WTC11 (cell line): ENCODE measurements around the gene IRGM. TPM values are rescaled to one million over a fixed set of nuclear protein-coding genes. Genes with fewer than 3 reads are reported as not detected.

Experiments
- ATAC-seq: fragments of 200-7000 bp; cut with Tn5 transposase; 2 replicates; pipeline ENCODE4 v1.10.0; 2021; ENCODE audit warnings: mild to moderate bottlenecking, moderate library complexity
- CTCF ChIA-PET: fragments of 300-600 bp; sonication (Branson Sonifier 250); formaldehyde crosslinking; loops from one replicate; lab custom pipeline; 2021; ENCODE audit warnings: antibody characterized with exemption; lab: Charles Lee
- POLR2A ChIA-PET: fragments of 350-600 bp; sonication (Branson Sonifier 250); formaldehyde crosslinking; loops from one replicate; lab custom pipeline; 2021; ENCODE audit warnings: antibody characterized with exemption; lab: Charles Lee
- DNase-seq: peaks from one replicate; pipeline ENCODE4 v3.0.0; 2021; ENCODE audit warnings: low spot score
- H3K27ac Mint-ChIP-seq: 2 replicates; pipeline ENCODE4 v1.8.0; 2021; ENCODE audit warnings: mixed read lengths
- H3K27me3 Mint-ChIP-seq: 2 replicates; pipeline ENCODE4 v1.8.0; 2021; ENCODE audit warnings: low read depth, mild to moderate bottlenecking, moderate library complexity, mixed read lengths
- H3K36me3 Mint-ChIP-seq: 2 replicates; pipeline ENCODE4 v1.8.0; 2021; ENCODE audit warnings: mixed read lengths
- H3K4me1 Mint-ChIP-seq: 2 replicates; pipeline ENCODE4 v1.8.0; 2022; ENCODE audit warnings: mixed read lengths
- H3K4me3 Mint-ChIP-seq: 2 replicates; pipeline ENCODE4 v1.8.0; 2021; ENCODE audit warnings: mild to moderate bottlenecking, moderate library complexity, mixed read lengths
- H3K9me3 Mint-ChIP-seq: 2 replicates; pipeline ENCODE4 v1.8.0; 2021; ENCODE audit warnings: mixed read lengths
- ATF1 ChIP-seq: sonication (generic); formaldehyde crosslinking; IDR thresholded peaks from 2 replicates; pipeline ENCODE4 v1.8.1; 2023; ENCODE audit warnings: mild to moderate bottlenecking, moderate library complexity, missing genetic modification reagents
- CREM ChIP-seq: sonication (generic); formaldehyde crosslinking; IDR thresholded peaks from 2 replicates; pipeline ENCODE4 v1.8.1; 2022; ENCODE audit warnings: mild to moderate bottlenecking, missing genetic modification reagents, moderate library complexity
- ELF4 ChIP-seq: sonication (generic); formaldehyde crosslinking; IDR thresholded peaks from 2 replicates; pipeline ENCODE4 v1.8.1; 2022; ENCODE audit warnings: low read depth, mild to moderate bottlenecking, moderate library complexity, missing genetic modification reagents
- FOXK1 ChIP-seq: sonication (generic); formaldehyde crosslinking; IDR thresholded peaks from 2 replicates; pipeline ENCODE4 v1.8.0; 2022; ENCODE audit warnings: mild to moderate bottlenecking, moderate library complexity, missing genetic modification reagents
- FOXP1 ChIP-seq: sonication (generic); formaldehyde crosslinking; IDR thresholded peaks from 2 replicates; pipeline ENCODE4 v1.8.0; 2022; ENCODE audit warnings: missing genetic modification reagents, mild to moderate bottlenecking, moderate library complexity, borderline replicate concordance
- FOXP4 ChIP-seq: sonication (generic); formaldehyde crosslinking; IDR thresholded peaks from 2 replicates; pipeline ENCODE4 v1.8.0; 2022; ENCODE audit warnings: mild to moderate bottlenecking, missing genetic modification reagents
- GRHL2 ChIP-seq: fragments of 250-450 bp; sonication (Bioruptor Pico); IDR thresholded peaks from 2 replicates; pipeline ENCODE4 v1.8.0; 2022; ENCODE audit warnings: mild to moderate bottlenecking, moderate library complexity; ENCODE audit not compliant: insufficient replicate concordance, severe bottlenecking
- JUN ChIP-seq: sonication (generic); formaldehyde crosslinking; IDR thresholded peaks from 2 replicates; pipeline ENCODE4 v1.8.0; 2023; ENCODE audit warnings: mild to moderate bottlenecking, missing genetic modification reagents
- KAT7 ChIP-seq: sonication (generic); formaldehyde crosslinking; IDR thresholded peaks from 2 replicates; pipeline ENCODE4 v1.8.1; 2023; ENCODE audit warnings: missing genetic modification reagents, mild to moderate bottlenecking, borderline replicate concordance
- MXD4 ChIP-seq: fragments of 250-450 bp; sonication (Bioruptor Pico); IDR thresholded peaks from 2 replicates; pipeline ENCODE4 v1.8.0; 2021; ENCODE audit warnings: mild to moderate bottlenecking, moderate library complexity, borderline replicate concordance
- NFE2L1 ChIP-seq: sonication (generic); formaldehyde crosslinking; IDR thresholded peaks from 2 replicates; pipeline ENCODE4 v1.8.1; 2023; ENCODE audit warnings: missing genetic modification reagents
- NFYB ChIP-seq: sonication (generic); formaldehyde crosslinking; conservative IDR thresholded peaks from 2 replicates; pipeline ENCODE4 v1.8.0; 2022; ENCODE audit warnings: low read depth, missing genetic modification reagents
- NR1H2 ChIP-seq: sonication (generic); formaldehyde crosslinking; IDR thresholded peaks from 2 replicates; pipeline ENCODE4 v1.9.0; 2021; ENCODE audit warnings: mild to moderate bottlenecking, moderate library complexity, missing genetic modification reagents
- RORB ChIP-seq: fragments of 250-450 bp; sonication (Bioruptor Pico); IDR thresholded peaks from 2 replicates; pipeline ENCODE4 v1.9.0; 2021; ENCODE audit warnings: mild to moderate bottlenecking
- TEAD1 ChIP-seq: sonication (generic); formaldehyde crosslinking; IDR thresholded peaks from 2 replicates; pipeline ENCODE4 v1.8.0; 2022; ENCODE audit warnings: mild to moderate bottlenecking, missing genetic modification reagents
- ZNF232 ChIP-seq: sonication (generic); formaldehyde crosslinking; IDR thresholded peaks from 2 replicates; pipeline ENCODE4 v1.8.0; 2022; ENCODE audit warnings: mild to moderate bottlenecking, missing genetic modification reagents
- ZNF396 ChIP-seq: fragments of 250-450 bp; sonication (Bioruptor Pico); IDR thresholded peaks from 2 replicates; pipeline ENCODE4 v1.8.0; 2021; ENCODE audit warnings: mild to moderate bottlenecking, moderate library complexity, borderline replicate concordance
- ZNF425 ChIP-seq: fragments of 250-450 bp; sonication (Bioruptor Pico); conservative IDR thresholded peaks from 2 replicates; pipeline ENCODE4 v1.9.0; 2021; ENCODE audit warnings: mild to moderate bottlenecking
- total RNA-seq: library from RNA; stranded (reverse); gene quantifications from 3 replicates; pipeline ENCODE4 v1.2.3, GENCODE V29; 2021
- TF ChIP-seq, protein P1 (sequence below): sonication (generic); formaldehyde crosslinking; IDR thresholded peaks from 2 replicates; pipeline ENCODE4 v1.8.1; 2022; ENCODE audit warnings: missing genetic modification reagents, borderline replicate concordance
- TF ChIP-seq, protein P2 (sequence below): sonication (generic); formaldehyde crosslinking; conservative IDR thresholded peaks from 2 replicates; pipeline ENCODE4 v1.8.1; 2023; ENCODE audit warnings: mild to moderate bottlenecking, low read depth, missing genetic modification reagents, moderate library complexity
- TF ChIP-seq, protein P3 (sequence below): sonication (generic); formaldehyde crosslinking; IDR thresholded peaks from 2 replicates; pipeline ENCODE4 v1.8.0; 2022; ENCODE audit warnings: mild to moderate bottlenecking, missing genetic modification reagents
- TF ChIP-seq, protein P4 (sequence below): fragments of 250-450 bp; sonication (Bioruptor Pico); IDR thresholded peaks from 2 replicates; pipeline ENCODE4 v2.1.2; 2022; ENCODE audit warnings: mild to moderate bottlenecking, moderate library complexity
- TF ChIP-seq, protein P5 (sequence below): sonication (generic); formaldehyde crosslinking; IDR thresholded peaks from 2 replicates; pipeline ENCODE4 v1.8.1; 2023; ENCODE audit warnings: mild to moderate bottlenecking, missing genetic modification reagents

IRGM gene
- total RNA-seq, 1 experiment from 2014 or later: 0.31 TPM

DNA sequence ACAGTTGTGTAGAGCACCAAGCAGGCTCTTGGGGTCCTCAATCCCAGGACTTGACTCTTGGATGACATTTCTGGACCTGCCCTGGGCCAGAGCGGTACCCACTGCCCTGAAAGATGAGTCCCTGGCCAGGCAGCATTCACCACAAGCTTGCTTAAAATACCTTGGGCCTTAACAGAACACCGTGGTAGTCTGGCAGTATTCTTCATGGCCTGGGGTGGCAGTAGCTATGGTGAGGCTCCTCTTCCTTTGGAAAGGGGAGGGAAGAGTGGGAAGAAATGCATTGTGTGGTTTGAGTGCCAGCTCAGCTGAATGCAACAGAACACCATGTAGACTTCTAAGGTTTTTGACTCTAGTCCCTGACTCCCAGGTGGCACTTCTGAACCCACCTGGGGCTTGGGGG is 29.4 kb upstream of the IRGM start:
- no peak for DNase-seq
- Mint-ChIP-seq H3K9me3 (peaks cover 43% of the 10 kb centered on the region), H3K36me3 (peaks cover 7% of the 10 kb centered on the region; the same call in 1 of the 2 replicates), H3K4me1 (peaks cover 15% of the 10 kb centered on the region), H3K27me3 (peaks cover 3% of the 10 kb centered on the region), H3K4me3 (no peak overlapping the region), H3K27ac (no peak overlapping the region)
- CTCF ChIA-PET: no interaction called here
- ATAC-seq: peak; percentile 67
- TF ChIP-seq, protein P1, sequence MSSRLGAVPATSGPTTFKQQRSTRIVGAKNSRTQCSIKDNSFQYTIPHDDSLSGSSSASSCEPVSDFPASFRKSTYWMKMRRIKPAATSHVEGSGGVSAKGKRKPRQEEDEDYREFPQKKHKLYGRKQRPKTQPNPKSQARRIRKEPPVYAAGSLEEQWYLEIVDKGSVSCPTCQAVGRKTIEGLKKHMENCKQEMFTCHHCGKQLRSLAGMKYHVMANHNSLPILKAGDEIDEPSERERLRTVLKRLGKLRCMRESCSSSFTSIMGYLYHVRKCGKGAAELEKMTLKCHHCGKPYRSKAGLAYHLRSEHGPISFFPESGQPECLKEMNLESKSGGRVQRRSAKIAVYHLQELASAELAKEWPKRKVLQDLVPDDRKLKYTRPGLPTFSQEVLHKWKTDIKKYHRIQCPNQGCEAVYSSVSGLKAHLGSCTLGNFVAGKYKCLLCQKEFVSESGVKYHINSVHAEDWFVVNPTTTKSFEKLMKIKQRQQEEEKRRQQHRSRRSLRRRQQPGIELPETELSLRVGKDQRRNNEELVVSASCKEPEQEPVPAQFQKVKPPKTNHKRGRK (CRISPR knock-in tag): no peak
- TF ChIP-seq FOXP1 (CRISPR knock-in tag) (no peak), NFYB (CRISPR knock-in tag) (no peak), FOXP4 (CRISPR knock-in tag) (no peak), MXD4 (CRISPR knock-in tag) (no peak), TEAD1 (no peak), NFE2L1 (CRISPR knock-in tag) (no peak), FOXK1 (CRISPR knock-in tag) (no peak), ZNF425 (no peak), ZNF232 (CRISPR knock-in tag) (no peak), NR1H2 (CRISPR knock-in tag) (no peak)
- TF ChIP-seq, protein P2, sequence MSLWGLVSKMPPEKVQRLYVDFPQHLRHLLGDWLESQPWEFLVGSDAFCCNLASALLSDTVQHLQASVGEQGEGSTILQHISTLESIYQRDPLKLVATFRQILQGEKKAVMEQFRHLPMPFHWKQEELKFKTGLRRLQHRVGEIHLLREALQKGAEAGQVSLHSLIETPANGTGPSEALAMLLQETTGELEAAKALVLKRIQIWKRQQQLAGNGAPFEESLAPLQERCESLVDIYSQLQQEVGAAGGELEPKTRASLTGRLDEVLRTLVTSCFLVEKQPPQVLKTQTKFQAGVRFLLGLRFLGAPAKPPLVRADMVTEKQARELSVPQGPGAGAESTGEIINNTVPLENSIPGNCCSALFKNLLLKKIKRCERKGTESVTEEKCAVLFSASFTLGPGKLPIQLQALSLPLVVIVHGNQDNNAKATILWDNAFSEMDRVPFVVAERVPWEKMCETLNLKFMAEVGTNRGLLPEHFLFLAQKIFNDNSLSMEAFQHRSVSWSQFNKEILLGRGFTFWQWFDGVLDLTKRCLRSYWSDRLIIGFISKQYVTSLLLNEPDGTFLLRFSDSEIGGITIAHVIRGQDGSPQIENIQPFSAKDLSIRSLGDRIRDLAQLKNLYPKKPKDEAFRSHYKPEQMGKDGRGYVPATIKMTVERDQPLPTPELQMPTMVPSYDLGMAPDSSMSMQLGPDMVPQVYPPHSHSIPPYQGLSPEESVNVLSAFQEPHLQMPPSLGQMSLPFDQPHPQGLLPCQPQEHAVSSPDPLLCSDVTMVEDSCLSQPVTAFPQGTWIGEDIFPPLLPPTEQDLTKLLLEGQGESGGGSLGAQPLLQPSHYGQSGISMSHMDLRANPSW (CRISPR knock-in tag): no peak
- TF ChIP-seq, protein P3, sequence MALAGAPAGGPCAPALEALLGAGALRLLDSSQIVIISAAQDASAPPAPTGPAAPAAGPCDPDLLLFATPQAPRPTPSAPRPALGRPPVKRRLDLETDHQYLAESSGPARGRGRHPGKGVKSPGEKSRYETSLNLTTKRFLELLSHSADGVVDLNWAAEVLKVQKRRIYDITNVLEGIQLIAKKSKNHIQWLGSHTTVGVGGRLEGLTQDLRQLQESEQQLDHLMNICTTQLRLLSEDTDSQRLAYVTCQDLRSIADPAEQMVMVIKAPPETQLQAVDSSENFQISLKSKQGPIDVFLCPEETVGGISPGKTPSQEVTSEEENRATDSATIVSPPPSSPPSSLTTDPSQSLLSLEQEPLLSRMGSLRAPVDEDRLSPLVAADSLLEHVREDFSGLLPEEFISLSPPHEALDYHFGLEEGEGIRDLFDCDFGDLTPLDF (CRISPR knock-in tag): no peak
- POLR2A ChIA-PET: interaction anchor here (0.5 kb wide), 1 partner anchor 112 kb away, joined by 6 read pairs; no protein-coding TSS in a partner anchor

DNA sequence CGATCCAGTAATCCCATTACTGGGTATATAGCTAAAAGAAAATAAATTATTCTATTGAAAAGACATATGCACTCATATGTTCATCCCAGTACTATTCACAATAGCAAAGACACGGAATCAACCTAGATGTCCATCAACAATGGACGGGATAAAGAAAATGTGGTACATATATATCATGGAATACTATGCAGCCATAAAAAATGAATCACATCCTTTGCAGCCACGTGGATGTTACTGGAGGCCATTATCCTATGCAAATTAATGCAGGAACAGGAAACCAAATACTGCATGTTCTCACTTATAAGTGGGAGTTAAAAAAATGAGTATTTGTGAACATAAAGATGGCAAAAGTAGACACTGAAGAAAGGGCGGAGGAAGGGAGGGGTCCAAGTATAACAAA is 16.6 kb upstream of the IRGM start:
- peaks cover 29% of the 10 kb centered on the region for H3K9me3 Mint-ChIP-seq
- no peak overlapping the region for H3K27ac Mint-ChIP-seq
- ATAC-seq (no peak), DNase-seq (no peak)
- peaks cover 3% of the 10 kb centered on the region; the same call in 1 of the 2 replicates for H3K27me3 Mint-ChIP-seq
- H3K36me3 Mint-ChIP-seq: peaks cover 4% of the 10 kb centered on the region; the same call in 1 of the 2 replicates
- H3K4me3 Mint-ChIP-seq: no peak overlapping the region
- H3K4me1 Mint-ChIP-seq: no peaks in the 10 kb centered on the region
- ChIA-PET POLR2A (no interaction called here), CTCF (no interaction called here)
- TF ChIP-seq RORB (CRISPR knock-in tag): no peak
- no peak for TF ChIP-seq ELF4
- TF ChIP-seq, protein P4, sequence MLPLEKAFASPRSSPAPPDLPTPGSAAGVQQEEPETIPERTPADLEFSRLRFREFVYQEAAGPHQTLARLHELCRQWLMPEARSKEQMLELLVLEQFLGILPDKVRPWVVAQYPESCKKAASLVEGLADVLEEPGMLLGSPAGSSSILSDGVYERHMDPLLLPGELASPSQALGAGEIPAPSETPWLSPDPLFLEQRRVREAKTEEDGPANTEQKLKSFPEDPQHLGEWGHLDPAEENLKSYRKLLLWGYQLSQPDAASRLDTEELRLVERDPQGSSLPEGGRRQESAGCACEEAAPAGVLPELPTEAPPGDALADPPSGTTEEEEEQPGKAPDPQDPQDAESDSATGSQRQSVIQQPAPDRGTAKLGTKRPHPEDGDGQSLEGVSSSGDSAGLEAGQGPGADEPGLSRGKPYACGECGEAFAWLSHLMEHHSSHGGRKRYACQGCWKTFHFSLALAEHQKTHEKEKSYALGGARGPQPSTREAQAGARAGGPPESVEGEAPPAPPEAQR (CRISPR knock-in tag): no peak
- no peak for TF ChIP-seq ATF1 (CRISPR knock-in tag)
- TF ChIP-seq NR1H2 (CRISPR knock-in tag): no peak
- no peak for TF ChIP-seq CREM (CRISPR knock-in tag)
- no peak for TF ChIP-seq ZNF396 (CRISPR knock-in tag)
- TF ChIP-seq JUN (CRISPR knock-in tag): no peak
- no peak for TF ChIP-seq GRHL2 (CRISPR knock-in tag)
- TF ChIP-seq, protein P5, sequence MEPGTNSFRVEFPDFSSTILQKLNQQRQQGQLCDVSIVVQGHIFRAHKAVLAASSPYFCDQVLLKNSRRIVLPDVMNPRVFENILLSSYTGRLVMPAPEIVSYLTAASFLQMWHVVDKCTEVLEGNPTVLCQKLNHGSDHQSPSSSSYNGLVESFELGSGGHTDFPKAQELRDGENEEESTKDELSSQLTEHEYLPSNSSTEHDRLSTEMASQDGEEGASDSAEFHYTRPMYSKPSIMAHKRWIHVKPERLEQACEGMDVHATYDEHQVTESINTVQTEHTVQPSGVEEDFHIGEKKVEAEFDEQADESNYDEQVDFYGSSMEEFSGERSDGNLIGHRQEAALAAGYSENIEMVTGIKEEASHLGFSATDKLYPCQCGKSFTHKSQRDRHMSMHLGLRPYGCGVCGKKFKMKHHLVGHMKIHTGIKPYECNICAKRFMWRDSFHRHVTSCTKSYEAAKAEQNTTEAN (CRISPR knock-in tag): no peak
- no peak for TF ChIP-seq KAT7
